Esophagus muscularis mucosa (tissue), 4 donors: ENCODE measurements around the gene PCBP3. TPM values are rescaled to one million over a fixed set of nuclear protein-coding genes. Genes with fewer than 3 reads are reported as not detected.

ENCODE experiments used
- DNase-seq: peaks from one replicate; pipeline ENCODE4 v3.0.0-alpha.2; 2017; ENCODE audit errors: extremely low spot score
- H3K27ac ChIP-seq, 4 donors: fragments of 200-600 bp; sonication (generic); replicated peaks in 1 of 4; 1 replicate in 3 of 4; 2 replicates in 1 of 4; pipeline ENCODE4 v1.5.1; 2016 to 2019; ENCODE audit warnings: mild to moderate bottlenecking in 1 of 4
- H3K27me3 ChIP-seq, 4 donors: fragments of 200-600 bp; sonication (generic); one replicate each; pipeline versions ENCODE4 v1.5.1 to v1.6.0; 2016 to 2019
- H3K36me3 ChIP-seq, 4 donors: fragments of 200-600 bp; sonication (generic); one replicate each; pipeline ENCODE4 v1.5.1; 2016 to 2019
- H3K4me1 ChIP-seq, 4 donors: fragments of 200-600 bp; sonication (generic); one replicate each; pipeline ENCODE4 v1.5.1; 2016 to 2019
- H3K4me3 ChIP-seq, 4 donors: fragments of 200-600 bp; sonication (generic); 1 replicate in 2 of 4; 2 replicates in 2 of 4; pipeline ENCODE4 v1.5.1; 2016 to 2019; ENCODE audit warnings: mild to moderate bottlenecking in 4 of 4, moderate library complexity in 1 of 4
- H3K9me3 ChIP-seq, 4 donors: fragments of 200-600 bp; sonication (generic); 1 replicate in 3 of 4; 2 replicates in 1 of 4; pipeline ENCODE4 v1.5.1; 2016 to 2019
- CTCF ChIP-seq, 3 experiments: fragments of 200-600 bp in 2 of 3; fragments of 450-650 bp in 1 of 3; sonication (generic) in 2 of 3; IDR thresholded peaks; one replicate each; pipeline ENCODE4 v1.5.1; 2017 to 2019; ENCODE audit warnings: antibody characterized with exemption in 3 of 3, mild to moderate bottlenecking in 2 of 3, moderate library complexity in 1 of 3
- EP300 ChIP-seq: sonication (generic); formaldehyde crosslinking; IDR thresholded peaks from one replicate; pipeline ENCODE4 v1.6.1; 2017; ENCODE audit warnings: antibody characterized with exemption
- POLR2A ChIP-seq: fragments of 450-650 bp; IDR thresholded peaks from one replicate; pipeline ENCODE4 v1.6.1; 2017; ENCODE audit warnings: antibody characterized with exemption, moderate library complexity, mild to moderate bottlenecking, low read depth
- POLR2AphosphoS5 ChIP-seq, 2 donors: sonication (generic); formaldehyde crosslinking; IDR thresholded peaks; one replicate each; pipeline ENCODE4 v1.6.1; 2017; ENCODE audit warnings: antibody characterized with exemption in 2 of 2
- WGBS: methylation state at CpG from one replicate; pipeline ENCODE4 v1.1.5; 2018; 5-methylcytosine and 5-hydroxymethylcytosine counted together
- intact Hi-C: fragments of 100-400 bp; cut with DNase I; formaldehyde crosslinking; loops from one replicate; pipeline ENCODE4 v1.15.1; 2023
- total RNA-seq, 4 donors: library from RNA; depleted of rRNA; stranded (reverse); fragments of >200 nt; gene quantifications; one replicate each; pipeline versions ENCODE4 v1.1.0 to v1.2.1, GENCODE V29; 2016

PCBP3 gene
- total RNA-seq, 4 donors from 2014 or later: 7.5 to 9.2 (median 8.1) TPM

- intact Hi-C loops: no loop called here
- H3K27me3 ChIP-seq: no peaks in the 10 kb centered on the region
- no peak for DNase-seq
- no peak overlapping the region for H3K4me3 ChIP-seq
- TF ChIP-seq CTCF (IDR thresholded peaks at IDR 0.05) (no peak), EP300 (no peak), POLR2AphosphoS5 (IDR thresholded peaks at IDR 0.05) (no peak), POLR2A (no peak)
- H3K4me1 ChIP-seq: peaks cover 0 to 10% (median 4%) of the 10 kb centered on the region in 4 donors
- no peaks in the 10 kb centered on the region for H3K36me3 ChIP-seq
- H3K27ac ChIP-seq: no peak overlapping the region
- WGBS: 86% methylated on average over 19 of the region's 20 CpGs
- no peaks in the 10 kb centered on the region for H3K9me3 ChIP-seq
Observed at GRCh38 chr21:45918835-45919447, 275.4 kb downstream of the PCBP3 start.

DNA sequence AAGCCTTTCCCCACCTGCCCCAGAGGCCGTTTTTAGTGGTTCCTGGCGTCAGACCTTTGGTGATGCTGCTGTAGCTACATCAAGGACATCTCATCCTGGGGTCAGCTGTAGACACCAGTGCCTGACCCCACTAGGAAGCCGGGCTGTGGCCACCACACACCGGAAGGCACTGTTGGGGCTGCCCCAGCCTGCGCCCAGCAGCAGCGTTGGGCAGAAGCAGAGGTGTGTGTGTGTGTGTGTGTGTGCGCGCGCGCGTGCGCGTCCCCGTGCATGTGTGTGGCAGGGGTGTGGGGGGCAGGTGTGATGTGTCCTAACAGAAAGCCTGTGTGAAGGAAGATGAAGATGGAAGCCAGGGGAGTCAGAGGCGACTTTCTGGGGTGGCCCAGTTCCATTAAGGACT is 276.1 kb downstream of the PCBP3 start:
- no peaks in the 10 kb centered on the region for H3K27me3 ChIP-seq
- H3K27ac ChIP-seq: no peak overlapping the region
- 84% methylated on average over 15 of the region's 15 CpGs for whole genome bisulfite sequencing
- DNase-seq: no peak
- peaks cover 0 to 10% (median 4%) of the 10 kb centered on the region in 4 donors for H3K4me1 ChIP-seq
- no peak for TF ChIP-seq POLR2A
- no peak for TF ChIP-seq POLR2AphosphoS5 (IDR thresholded peaks at IDR 0.05)
- no peak for TF ChIP-seq CTCF (IDR thresholded peaks at IDR 0.05)
- no peak for TF ChIP-seq EP300
- no peaks in the 10 kb centered on the region for H3K9me3 ChIP-seq
- intact Hi-C loops: no loop called here
- no peak overlapping the region for H3K4me3 ChIP-seq
- no peaks in the 10 kb centered on the region for H3K36me3 ChIP-seq

DNA sequence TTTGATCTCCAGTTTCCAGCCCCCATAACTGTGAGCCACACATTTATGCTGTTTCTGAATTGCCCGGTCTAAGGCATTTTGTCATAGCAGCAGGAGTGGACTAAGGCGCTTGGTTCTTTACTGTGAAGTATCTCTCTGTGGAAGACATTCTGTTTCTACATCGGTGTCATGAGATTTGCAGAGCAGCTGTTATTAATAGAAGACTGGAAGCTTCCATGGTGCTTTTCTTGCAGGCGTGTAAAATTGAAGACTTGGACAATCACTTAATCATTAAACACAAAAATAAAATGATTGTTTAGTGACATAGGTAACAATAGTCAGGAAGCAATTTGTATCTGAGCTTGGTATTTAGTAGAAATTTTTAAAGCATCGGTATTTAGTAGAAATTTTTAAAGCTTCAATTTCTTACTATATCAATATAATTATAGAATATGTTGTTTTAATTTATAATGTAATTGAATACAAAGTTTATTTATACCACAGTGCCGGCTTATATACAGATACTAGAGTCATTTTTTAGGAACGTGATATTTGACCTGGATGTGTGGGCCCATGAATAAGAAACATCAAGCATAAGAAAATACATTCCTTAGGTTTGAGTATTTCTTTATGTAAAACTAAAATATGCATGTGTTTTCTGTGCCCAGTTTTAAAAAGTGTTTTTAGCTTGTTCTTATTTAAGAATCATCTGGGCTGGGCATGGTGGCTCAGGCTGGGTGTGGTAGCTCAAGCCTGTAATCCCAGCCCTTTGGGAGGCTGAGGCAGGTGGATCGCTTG is 277.5 kb downstream of the PCBP3 start:
- WGBS: 92% methylated on average over 8 of the region's 8 CpGs
- Histone ChIP-seq H3K27ac (no peak overlapping the region), H3K27me3 (no peaks in the 10 kb centered on the region), H3K9me3 (no peaks in the 10 kb centered on the region), H3K4me3 (no peak overlapping the region), H3K36me3 (no peaks in the 10 kb centered on the region), H3K4me1 (peaks cover 0 to 10% (median 4%) of the 10 kb centered on the region in 4 donors)
- intact Hi-C loops: no loop called here
- no peak for DNase-seq
- TF ChIP-seq POLR2AphosphoS5 (IDR thresholded peaks at IDR 0.05) (no peak), EP300 (no peak), POLR2A (no peak), CTCF (IDR thresholded peaks at IDR 0.05) (no peak)

DNA sequence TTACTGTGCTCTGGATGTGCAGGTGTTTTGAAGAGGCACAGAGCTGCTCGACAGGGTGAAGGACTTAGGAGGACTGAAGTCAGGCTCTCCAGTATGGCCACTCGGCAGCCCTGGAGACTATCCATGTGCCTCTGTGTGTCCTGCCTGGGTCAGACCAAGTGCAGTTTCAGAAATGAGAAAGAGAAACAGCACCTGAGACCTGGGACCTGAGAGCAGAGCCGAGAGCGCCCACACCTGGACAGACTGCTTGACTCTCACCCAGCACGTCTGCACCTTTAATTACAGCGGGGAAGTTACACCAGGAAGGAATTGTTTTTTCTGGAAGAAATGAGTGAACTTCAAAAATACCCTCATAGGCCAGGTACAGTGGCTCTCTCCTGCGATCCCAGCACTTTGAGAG is 278.4 kb downstream of the PCBP3 start:
- H3K9me3 ChIP-seq: no peaks in the 10 kb centered on the region
- no peak for DNase-seq
- no peak for TF ChIP-seq CTCF (IDR thresholded peaks at IDR 0.05)
- TF ChIP-seq POLR2AphosphoS5 (IDR thresholded peaks at IDR 0.05): no peak
- TF ChIP-seq EP300: no peak
- TF ChIP-seq POLR2A: no peak
- intact Hi-C loops: no loop called here
- H3K4me3 ChIP-seq: no peak overlapping the region
- 81% methylated on average over 7 of the region's 7 CpGs for WGBS
- no peaks in the 10 kb centered on the region for H3K36me3 ChIP-seq
- H3K27me3 ChIP-seq: no peaks in the 10 kb centered on the region
- H3K4me1 ChIP-seq: peaks cover 0 to 10% (median 4%) of the 10 kb centered on the region in 4 donors
- no peak overlapping the region for H3K27ac ChIP-seq
